Raji (cell line): ENCODE results near the gene POU2F2.

Experiments
- POLR2A ChIP-seq: IDR thresholded peaks from 2 replicates; pipeline ENCODE4 v1.6.1; 2011; ENCODE audit warnings: low read depth, low read length, control low read depth; ENCODE audit not compliant: insufficient read depth

The POU2F2 gene

DNA sequence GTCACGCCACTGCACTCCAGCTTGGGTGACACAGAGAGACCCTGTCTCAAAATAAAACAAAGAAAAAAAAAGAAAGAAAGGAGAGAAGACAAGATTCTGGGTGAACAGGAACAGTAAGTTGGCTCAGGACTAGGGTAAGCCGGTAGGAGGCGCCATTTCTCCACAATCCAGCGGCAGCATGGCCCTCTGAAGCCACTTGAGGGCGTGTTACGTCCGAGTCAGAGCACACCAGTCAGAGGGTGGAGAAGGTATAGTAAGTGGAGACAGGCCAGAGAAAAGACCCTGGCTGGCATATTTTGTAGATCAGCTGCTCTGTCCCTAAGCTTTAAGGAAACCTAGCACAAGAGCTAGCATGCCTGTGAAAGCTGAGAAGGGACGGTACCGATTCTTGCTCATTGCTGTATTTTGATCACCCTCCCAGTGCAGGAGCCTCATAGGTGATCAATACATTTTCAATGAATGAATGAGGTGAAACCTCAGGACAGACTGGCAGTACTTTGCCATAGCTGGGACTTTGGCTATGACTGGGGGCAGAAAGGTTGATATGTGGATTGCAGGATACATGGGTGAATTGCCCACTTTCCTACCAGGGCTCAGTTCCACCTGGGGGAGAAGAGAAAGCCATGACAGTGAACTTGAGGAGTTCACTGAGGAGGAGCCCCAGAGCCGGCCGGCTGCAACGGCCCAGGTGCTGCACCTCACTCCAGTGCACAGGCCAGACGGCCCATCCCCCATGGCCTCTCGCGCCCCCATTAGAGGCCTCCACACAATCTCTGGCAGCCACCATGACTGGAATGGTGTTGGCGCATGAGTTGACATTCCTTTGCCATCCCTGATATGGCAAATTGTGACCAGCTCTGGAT is 23.5 kb downstream of the POU2F2 start:
- TF ChIP-seq POLR2A, result peak; percentile 45; the same call in 1 of the 2 replicates

DNA sequence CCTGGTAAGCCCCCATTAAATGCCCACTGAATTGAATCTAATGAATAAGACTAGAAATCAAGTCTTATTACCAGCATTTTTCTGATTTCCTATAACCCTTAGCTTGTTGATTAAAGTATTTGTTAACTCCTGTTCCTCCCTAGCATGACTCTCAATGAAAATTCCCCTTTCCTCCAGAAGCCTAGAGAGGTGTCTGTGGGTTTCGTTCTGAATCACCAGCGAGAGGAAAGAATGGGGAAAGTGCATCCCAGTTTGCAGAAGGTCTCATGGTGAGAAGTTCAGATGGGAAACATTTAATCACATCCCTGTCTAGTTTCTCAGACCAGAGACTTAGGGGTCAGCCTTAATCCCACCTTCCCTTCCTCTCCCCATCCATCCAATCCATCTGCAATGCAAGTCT is 26.9 kb downstream of the POU2F2 start:
- TF ChIP-seq POLR2A, result no peak

DNA sequence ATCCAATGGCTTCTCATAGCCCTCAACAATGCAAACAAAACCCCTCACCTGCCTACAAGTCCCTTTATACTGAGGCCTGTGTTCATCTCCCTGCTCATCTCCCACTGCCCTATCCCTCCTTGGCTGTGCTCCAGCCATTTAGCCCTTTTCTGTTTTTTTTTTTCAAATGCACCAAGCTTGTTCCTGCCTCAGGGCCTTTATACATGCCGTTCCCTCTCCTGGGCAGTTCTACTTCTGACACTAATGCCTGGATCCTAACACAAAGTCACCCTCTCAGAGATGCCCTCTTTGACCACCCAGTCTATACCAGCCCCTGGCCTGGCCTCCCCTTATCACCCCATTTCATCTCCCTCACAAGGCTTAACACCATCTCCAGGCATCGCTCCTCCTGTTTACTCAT is 29.4 kb downstream of the POU2F2 start:
- TF ChIP-seq POLR2A, result no peak

DNA sequence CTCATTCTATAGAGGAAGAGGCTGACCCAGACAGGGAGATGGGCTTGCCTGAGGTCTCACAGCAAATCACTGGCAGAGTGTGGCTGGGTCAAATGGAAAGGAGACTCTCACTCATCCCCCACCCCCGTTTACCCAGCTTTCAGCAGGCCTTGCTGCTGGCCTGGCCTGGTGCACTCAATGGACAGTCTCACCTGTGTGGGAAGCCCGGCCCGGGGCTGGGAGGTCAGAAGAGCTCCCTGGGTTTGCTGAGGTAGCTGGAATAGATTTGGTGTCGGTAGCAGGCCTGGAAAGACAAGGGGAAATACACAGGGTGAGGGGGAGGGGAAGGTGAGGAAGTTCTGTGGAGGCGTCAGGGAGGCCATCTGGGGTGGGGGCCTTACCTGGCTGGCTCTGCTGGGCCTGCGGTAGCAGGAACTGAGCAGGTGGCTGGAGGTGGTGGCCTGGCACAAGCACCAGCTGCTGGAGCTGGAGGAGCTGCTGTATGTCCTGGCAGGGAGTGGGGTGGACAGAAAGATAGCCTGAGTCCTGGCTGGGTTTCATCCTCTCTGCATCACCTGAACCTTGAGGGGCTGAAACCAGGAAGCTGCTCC is 32.8 kb downstream of the POU2F2 start:
- no peak for TF ChIP-seq POLR2A

DNA sequence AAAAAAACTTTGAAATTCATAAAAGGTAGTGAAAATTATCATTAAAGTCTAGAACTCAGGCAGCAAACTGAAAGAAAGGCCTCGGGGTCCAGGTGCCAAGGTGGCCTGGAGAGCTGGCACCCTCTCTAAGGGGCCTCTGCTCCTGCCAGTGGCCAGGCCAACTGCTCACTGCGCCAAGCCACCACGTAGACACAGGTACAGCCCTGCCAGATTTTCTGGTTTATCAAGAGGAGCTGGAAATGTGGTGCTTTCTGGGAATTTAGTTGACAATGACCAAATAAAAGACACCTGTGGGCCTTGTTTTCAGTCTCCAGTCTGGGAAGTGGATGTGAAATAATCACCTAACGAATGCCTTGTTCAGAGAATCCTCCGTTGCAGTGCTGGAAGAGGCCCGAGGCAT is 33.5 kb downstream of the POU2F2 start:
- TF ChIP-seq POLR2A, result no peak

DNA sequence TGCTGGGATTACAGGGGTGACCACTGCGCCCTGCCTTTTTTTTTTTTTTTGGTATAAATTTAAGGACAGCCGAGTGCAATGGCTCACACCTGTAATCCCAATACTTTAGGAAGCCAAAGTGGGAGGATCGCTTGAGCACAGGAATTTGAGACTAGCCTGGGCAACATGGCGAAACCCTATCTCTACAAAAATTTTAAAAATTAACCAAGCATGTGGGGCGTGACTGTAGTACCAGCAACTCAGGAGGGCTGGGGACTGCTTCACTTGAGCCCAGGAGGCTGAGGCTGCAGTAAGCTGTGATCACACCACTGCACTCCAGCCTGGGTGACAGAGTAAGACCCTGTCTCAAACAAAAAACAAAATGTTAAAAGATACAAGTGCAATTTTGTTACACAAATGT is 34.8 kb downstream of the POU2F2 start:
- no peak for TF ChIP-seq POLR2A

DNA sequence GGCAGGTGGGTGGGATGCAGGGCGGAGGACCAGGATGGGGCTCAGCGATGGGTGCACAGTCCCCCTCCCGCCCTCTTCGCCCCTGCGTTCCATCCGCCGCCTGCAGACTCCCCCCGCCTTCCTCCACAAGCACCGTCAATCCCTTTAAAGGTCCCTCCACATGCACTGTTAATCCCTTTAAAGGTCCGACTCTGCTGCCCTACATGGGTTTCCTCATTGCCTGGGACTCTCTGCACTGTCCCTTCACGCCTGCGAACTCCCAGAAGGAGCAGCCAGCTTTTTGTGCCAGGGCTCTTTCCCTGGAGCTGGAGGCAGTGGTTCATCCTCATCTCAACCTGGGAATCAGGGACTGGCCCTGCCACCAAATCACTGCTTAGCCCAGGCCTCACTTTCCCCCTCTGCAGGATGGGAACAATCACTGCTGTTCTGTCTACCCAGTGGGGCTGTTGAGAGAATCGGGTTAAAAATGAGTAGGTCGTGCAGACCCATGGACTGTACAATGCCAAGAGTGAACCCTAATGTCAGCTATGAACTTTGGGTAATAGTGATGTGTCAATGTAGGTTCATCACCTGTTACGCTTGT is 35.9 kb downstream of the POU2F2 start:
- no peak for TF ChIP-seq POLR2A

DNA sequence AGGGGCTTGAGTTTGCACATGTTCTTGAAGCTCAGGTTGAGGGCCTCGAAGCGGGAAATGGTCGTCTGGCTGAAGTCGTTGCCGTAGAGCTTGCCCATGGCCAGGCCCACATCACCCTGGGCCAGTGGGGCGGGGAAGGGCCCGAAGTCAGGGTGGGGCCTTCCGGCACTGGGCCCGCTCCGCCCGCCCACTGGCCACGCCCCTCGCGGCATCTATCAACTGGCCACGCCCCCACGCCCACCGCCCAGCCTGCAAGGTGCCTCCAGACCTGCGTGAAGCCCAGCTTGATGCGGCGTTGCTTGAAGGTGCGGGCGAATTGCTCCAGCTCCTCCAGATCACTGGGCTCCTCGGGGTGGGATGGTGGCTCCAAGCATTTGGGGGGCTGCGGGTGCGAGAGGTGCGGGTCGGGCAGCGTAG is 36.4 kb downstream of the POU2F2 start:
- TF ChIP-seq POLR2A, result no peak

DNA sequence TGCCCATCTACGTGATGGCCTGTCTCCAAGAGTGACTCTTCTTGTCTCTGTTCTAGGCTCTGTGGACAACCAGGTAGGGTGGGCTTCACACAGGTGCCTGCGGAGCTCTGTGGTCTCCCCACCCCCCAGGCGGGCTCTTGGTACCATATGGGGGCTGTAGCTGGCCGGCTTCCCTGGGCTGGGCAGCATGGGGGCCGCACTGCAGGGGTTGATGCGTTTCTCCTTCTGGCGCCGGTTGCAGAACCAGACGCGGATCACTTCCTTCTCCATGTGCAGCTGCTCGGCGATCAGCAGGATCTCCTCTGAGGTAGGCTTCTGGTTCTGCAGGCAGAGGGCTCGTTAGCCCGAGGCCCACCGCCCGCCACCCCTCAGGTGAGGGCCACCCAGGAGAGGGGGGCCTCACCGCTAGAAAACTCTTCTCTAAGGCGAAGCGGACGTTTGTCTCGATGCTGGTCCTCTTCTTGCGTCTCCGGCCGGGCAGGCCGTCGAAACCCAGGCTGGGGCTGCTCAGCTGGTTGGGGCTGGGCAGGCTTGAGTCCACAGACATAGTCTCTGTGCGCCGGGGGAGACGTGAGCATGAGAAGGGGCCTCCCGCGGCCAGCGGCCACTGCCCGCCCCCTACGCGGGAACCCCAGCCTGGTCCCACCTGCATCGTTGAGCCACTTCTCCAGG is 37.0 kb downstream of the POU2F2 start:
- no peak for TF ChIP-seq POLR2A

DNA sequence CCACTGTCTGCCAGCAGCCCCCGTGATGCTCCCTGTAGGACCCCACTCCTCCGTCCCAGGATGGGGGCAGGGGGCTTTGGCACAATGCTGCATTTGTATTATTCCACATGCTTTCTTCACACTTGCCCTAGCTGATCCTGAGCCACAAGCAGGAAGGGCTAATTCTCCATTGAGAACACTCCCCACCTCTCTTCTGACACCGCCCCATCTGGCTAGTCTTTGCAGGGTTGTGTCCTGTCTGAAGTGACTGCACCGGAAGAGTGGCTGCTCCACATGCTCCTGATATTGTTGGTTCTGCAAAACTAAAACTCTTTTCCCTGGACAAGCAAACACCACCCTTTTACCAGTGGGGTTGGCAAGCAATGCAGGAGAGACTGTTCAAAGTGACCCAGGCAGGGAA is 38.3 kb downstream of the POU2F2 start:
- TF ChIP-seq POLR2A, result no peak

DNA sequence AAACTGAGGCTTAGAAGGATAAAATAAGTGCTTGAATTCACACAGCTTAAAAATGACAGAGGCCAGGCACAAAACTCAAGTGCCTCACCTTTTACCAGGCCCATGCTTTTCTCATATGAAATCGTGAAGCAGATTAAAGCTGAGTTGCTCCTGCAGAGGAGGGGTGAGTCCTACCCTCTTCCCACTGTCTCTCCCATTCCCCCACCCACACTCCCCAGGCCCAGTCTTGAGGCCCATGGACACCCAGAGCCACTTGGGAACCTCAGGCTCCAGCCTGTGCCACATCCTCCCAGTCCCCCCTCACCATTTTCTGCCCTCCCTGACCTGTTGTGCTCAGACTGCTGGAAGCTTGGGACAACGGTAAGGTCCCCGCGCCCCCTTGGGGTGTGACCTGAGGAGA is 38.7 kb downstream of the POU2F2 start:
- no peak for TF ChIP-seq POLR2A

DNA sequence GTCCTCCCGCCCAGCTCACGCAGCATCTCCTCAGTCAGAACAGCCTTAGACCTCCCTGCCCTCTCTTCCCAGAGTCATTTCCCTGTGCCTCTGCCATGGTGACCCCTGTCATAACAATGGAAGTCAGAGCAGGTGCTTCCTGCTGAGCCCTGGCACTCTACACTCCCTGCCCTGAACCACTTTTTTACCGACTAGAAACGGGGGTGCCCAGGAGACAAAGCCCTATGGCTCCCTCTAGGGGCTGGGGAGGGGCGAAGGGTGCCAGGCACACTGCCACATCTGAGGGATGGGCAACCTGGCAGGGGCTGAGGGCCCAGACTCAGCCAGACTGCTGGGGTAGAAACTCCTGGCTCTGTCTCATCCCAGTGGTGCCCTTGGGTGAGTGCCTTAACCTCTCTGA is 39.9 kb downstream of the POU2F2 start:
- TF ChIP-seq POLR2A, result no peak

DNA sequence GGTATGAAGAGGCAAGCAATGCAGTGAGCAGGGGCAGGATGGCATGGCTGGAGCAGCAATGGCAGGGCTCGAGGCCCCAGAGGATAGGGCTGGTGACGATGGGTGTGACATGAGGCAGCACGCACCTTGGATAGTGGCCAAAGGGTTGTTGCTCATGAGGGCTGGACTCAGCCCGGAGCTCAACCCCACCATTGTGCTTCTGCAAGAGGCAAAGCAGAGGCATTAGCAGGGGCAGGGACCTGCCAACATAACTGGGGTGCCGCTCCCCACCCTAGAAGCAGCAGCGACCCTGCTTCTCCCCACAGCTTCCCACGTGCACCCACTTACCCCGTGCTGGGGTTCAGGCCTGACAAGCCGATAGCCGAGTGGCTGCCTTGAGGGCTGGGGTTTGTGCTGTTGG is 40.5 kb downstream of the POU2F2 start:
- no peak for TF ChIP-seq POLR2A

DNA sequence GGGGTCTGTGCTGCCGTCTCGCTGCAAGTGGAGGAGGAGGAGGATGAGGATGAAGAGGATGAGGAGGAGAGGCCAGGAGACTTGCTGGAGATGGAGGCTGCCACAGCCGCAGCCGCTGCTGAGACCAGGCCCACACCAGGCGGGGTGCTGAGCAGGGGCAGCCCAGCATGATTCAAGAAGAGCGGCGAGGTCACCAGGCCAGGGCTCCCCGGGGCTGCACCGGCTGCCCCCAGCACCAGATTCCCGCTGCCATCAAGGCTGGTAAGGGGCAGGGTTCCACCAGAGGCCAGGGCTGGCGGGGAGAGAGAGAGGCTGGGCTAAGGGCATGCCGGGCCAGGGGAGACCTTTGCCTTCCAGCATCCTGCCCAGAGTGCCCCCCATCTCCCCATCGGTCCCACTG is 40.9 kb downstream of the POU2F2 start:
- TF ChIP-seq POLR2A, result no peak

DNA sequence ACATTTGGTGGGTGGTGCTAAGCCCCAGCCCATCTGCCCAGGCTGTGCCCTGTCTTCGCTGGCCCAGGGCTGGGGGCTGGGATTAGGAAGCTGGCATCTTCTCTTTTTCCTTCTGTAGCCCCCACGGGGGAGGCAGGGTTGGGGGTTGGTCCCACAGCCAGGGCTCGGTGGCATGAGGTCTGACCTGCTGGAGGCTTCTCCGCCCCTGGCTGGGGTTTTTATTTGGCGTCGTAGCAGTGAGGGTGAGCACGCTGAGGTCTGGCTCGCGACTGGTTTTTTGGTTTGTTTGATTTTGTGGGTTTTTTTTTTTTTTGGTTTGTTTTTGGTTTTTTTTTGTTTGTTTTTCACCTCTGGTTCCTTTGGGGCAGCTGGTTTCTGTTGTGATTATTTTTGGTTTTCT is 41.6 kb downstream of the POU2F2 start:
- no peak for TF ChIP-seq POLR2A

DNA sequence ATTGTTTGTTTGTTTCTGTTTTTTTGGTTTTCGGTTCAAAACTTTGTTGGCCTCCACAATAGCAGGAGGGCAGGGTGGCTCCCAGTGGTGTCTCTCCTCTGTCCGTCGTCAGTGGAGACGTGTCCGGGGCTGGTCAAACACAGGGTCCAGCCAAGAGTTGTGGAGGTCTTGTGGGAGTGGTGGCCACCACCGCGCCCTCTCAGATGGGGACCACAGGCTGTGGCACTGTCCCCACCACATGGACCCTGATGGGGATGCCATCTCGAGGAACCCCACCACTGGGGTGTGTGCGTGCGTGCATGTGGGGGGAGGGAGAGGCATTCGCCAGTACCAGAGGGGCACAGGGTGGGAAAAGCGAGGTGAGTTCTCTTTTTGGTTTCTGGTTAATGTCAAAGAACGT is 42.5 kb downstream of the POU2F2 start:
- no peak for TF ChIP-seq POLR2A

DNA sequence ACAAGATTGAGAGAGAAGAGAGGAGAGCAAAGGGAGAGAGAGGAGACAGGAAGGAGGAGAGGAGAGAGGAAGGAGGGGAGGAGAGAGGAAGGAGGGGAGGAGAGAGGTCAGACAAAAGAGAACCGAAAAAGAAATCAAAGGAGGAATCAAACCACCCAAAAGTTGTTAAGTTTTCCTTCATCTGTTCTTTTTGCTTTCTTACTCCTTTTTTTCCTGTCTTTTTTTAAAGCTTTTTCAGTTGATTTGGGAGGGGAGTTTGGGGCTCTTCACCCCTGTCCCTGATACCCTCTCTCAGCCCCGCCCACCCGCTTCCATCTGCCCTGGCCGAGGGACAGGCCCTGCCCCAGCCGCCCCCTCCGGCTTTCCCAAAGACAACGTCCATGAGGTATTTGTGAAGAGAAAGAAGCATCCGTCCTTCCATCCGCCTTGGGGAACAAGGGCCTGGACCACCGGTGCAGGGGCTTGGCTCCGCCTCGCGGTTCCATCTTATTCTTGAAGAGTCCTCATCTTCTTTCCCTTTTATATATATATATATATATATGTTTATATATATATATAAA is 43.0 kb downstream of the POU2F2 start:
- no peak for TF ChIP-seq POLR2A
